Naive thymus-derived CD4-positive, alpha-beta T cell (primary cell): Measurements from ENCODE around the gene BSND. TPM values are rescaled to one million over a fixed set of nuclear protein-coding genes. Genes with fewer than 3 reads are reported as not detected.

Experiments used
- ATAC-seq: fragments of 150-1000 bp; cut with Tn5 transposase; 2 replicates; pipeline ENCODE4 v1.10.0; 2021; ENCODE audit warnings: mild to moderate bottlenecking, moderate library complexity
- CTCF ChIA-PET: fragments of 350-600 bp; sonication (Branson Sonifier 250); formaldehyde crosslinking; loops from one replicate; lab custom pipeline; 2021; ENCODE audit warnings: antibody characterized with exemption; lab: Charles Lee
- POLR2A ChIA-PET: fragments of 350-600 bp; sonication (Branson Sonifier 250); formaldehyde crosslinking; loops from one replicate; lab custom pipeline; 2021; ENCODE audit warnings: antibody characterized with exemption, inconsistent platforms; lab: Charles Lee
- DNase-seq, 9 donors: peaks; one replicate each; pipeline versions ENCODE4 v3.0.0 to v3.0.0-alpha.2; 2020 to 2022; ENCODE audit warnings: mixed read lengths in 1 of 9
- H3K27ac ChIP-seq: one replicate; pipeline ENCODE4 v1.7.0; 2013; ENCODE audit warnings: mild to moderate bottlenecking, low read depth, low read length, moderate library complexity
- H3K27me3 ChIP-seq, 2 donors: one replicate each; pipeline ENCODE4 v1.7.0; 2013; ENCODE audit warnings: low read length in 2 of 2, mild to moderate bottlenecking in 2 of 2, moderate library complexity in 2 of 2; ENCODE audit not compliant: control insufficient read depth in 2 of 2, insufficient read depth in 2 of 2
- H3K36me3 ChIP-seq, 3 experiments: 1 replicate in 2 of 3; 2 replicates in 1 of 3; pipeline ENCODE4 v1.7.0; 2013; ENCODE audit warnings: low read length in 3 of 3, mild to moderate bottlenecking in 3 of 3, moderate library complexity in 1 of 3; ENCODE audit not compliant: insufficient read depth in 3 of 3, control insufficient read depth in 2 of 3
- H3K4me1 ChIP-seq, 2 donors: one replicate each; pipeline ENCODE4 v1.7.0; 2013; ENCODE audit warnings: low read length in 2 of 2, mild to moderate bottlenecking in 2 of 2, moderate library complexity in 1 of 2; ENCODE audit not compliant: control insufficient read depth in 2 of 2, insufficient read depth in 2 of 2
- H3K4me3 ChIP-seq: 2 replicates; pipeline ENCODE4 v1.7.0; 2013; ENCODE audit warnings: mild to moderate bottlenecking, low read length
- H3K9me3 ChIP-seq, 3 experiments: 1 replicate in 2 of 3; 2 replicates in 1 of 3; pipeline ENCODE4 v1.7.0; 2013; ENCODE audit warnings: low read length in 3 of 3; ENCODE audit not compliant: control insufficient read depth in 2 of 3
- H3K27ac Mint-ChIP-seq, 9 donors: one replicate each; pipeline ENCODE4 v1.8.0; 2020 to 2022; ENCODE audit warnings: mixed read lengths in 9 of 9, mild to moderate bottlenecking in 8 of 9, moderate library complexity in 5 of 9, inconsistent platforms in 2 of 9
- H3K27me3 Mint-ChIP-seq, 5 donors: one replicate each; pipeline ENCODE4 v1.8.0; 2021 to 2022; ENCODE audit warnings: mixed read lengths in 5 of 5, mild to moderate bottlenecking in 1 of 5
- H3K36me3 Mint-ChIP-seq, 5 donors: one replicate each; pipeline ENCODE4 v1.8.0; 2020 to 2022; ENCODE audit warnings: mixed read lengths in 5 of 5, mild to moderate bottlenecking in 3 of 5, inconsistent platforms in 1 of 5
- H3K4me1 Mint-ChIP-seq, 7 donors: one replicate each; pipeline ENCODE4 v1.8.0; 2020 to 2022; ENCODE audit warnings: mixed read lengths in 7 of 7, mild to moderate bottlenecking in 3 of 7, inconsistent platforms in 1 of 7
- H3K4me3 Mint-ChIP-seq, 10 donors: one replicate each; pipeline ENCODE4 v1.8.0; 2020 to 2022; ENCODE audit warnings: mild to moderate bottlenecking in 10 of 10, mixed read lengths in 10 of 10, moderate library complexity in 6 of 10, inconsistent platforms in 2 of 10
- H3K9me3 Mint-ChIP-seq, 11 donors: one replicate each; pipeline ENCODE4 v1.8.0; 2020 to 2022; ENCODE audit warnings: mixed read lengths in 11 of 11, mild to moderate bottlenecking in 4 of 11, inconsistent platforms in 1 of 11, moderate library complexity in 1 of 11
- intact Hi-C, 2 donors: fragments of 100-400 bp; cut with micrococcal nuclease; formaldehyde crosslinking; loops; one replicate each; pipeline ENCODE4 v1.15.1; 2023
- polyA plus RNA-seq, 2 donors: library from polyadenylated mRNA; unstranded; fragments of 300-500 nt; fragmentation: Illumina TruSeq; gene quantifications; one replicate each; pipeline ENCODE4 v1.2.3, GENCODE V29; 2021
- total RNA-seq, 6 experiments: library from RNA in 5 of 6; stranded (reverse) in 5 of 6; gene quantifications; 1 replicate in 5 of 6; 2 replicates in 1 of 6; pipeline ENCODE4 v1.2.3 and lab custom pipeline; 2021 to 2026

Gene BSND
- total and polyA plus RNA-seq, 7 experiments from 2014 or later, result 0.05 TPM; not detected in 6

GRCh38 chr1:55041613-55042012 lies 42.9 kb downstream of the BSND start:
- DNase-seq, result no peak
- Histone ChIP-seq H3K27ac (no peak overlapping the region), H3K36me3 (no peaks in the 10 kb centered on the region), H3K9me3 (no peaks in the 10 kb centered on the region), H3K4me1 (no peaks in the 10 kb centered on the region), H3K4me3 (no peak overlapping the region), H3K27me3 (no peaks in the 10 kb centered on the region)
- no peak for ATAC-seq
- no peaks in the 10 kb centered on the region for H3K36me3 Mint-ChIP-seq
- CTCF ChIA-PET, result no interaction called here
- intact Hi-C loops, result no loop called here
- no peak overlapping the region for H3K27ac Mint-ChIP-seq
- H3K9me3 Mint-ChIP-seq, result no peaks in the 10 kb centered on the region
- H3K27me3 Mint-ChIP-seq, result peaks cover 31 to 60% (median 40%) of the 10 kb centered on the region in 5 donors
- H3K4me1 Mint-ChIP-seq, result peaks cover 0 to 4% (median 0%) of the 10 kb centered on the region in 7 donors
- H3K4me3 Mint-ChIP-seq, result no peak overlapping the region
- POLR2A ChIA-PET, result no interaction called here

DNA sequence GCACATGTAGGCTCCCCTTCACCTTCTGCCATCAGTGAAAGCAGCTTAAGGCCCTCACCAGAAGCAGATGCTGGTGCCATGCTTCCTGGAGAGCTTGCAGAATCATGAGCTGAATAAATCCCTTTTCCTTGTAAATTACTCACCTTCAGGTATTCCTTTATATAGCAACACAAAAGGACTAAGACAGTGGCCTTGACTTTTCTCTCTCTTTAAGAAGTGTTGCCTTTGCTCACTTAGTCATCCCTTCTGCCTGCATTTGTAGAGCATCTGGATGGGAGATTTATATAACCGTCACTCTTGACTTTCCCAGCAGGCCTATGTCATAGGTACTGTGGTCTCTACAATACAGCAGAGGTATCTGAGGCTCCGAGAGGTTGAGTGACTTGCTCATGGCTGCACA lies 44.3 kb downstream of the BSND start:
- no peaks in the 10 kb centered on the region for H3K9me3 Mint-ChIP-seq

GRCh38 chr1:55043726-55044125 lies 45.0 kb downstream of the BSND start:
- no peaks in the 10 kb centered on the region for H3K36me3 Mint-ChIP-seq
- intact Hi-C loops, result no loop called here
- no peak overlapping the region for H3K4me3 ChIP-seq
- H3K27ac ChIP-seq, result no peak overlapping the region
- peaks cover 15 to 42% (median 32%) of the 10 kb centered on the region in 5 donors for H3K27me3 Mint-ChIP-seq
- no peak for DNase-seq
- no peak for ATAC-seq
- H3K9me3 Mint-ChIP-seq, result no peaks in the 10 kb centered on the region
- no peaks in the 10 kb centered on the region for H3K4me1 ChIP-seq
- H3K9me3 ChIP-seq, result no peaks in the 10 kb centered on the region
- ChIA-PET POLR2A (no interaction called here), CTCF (no interaction called here)
- peaks cover 0 to 4% (median 0%) of the 10 kb centered on the region in 7 donors for H3K4me1 Mint-ChIP-seq
- no peak overlapping the region for H3K4me3 Mint-ChIP-seq
- no peaks in the 10 kb centered on the region for H3K27me3 ChIP-seq
- H3K27ac Mint-ChIP-seq, result no peak overlapping the region
- H3K36me3 ChIP-seq, result no peaks in the 10 kb centered on the region

More for the DNA sequence above, 44.3 kb downstream of the BSND start:
- Histone ChIP-seq H3K27me3 (no peaks in the 10 kb centered on the region), H3K4me3 (no peak overlapping the region), H3K9me3 (no peaks in the 10 kb centered on the region), H3K27ac (no peak overlapping the region), H3K36me3 (no peaks in the 10 kb centered on the region), H3K4me1 (no peaks in the 10 kb centered on the region)
- no peak for DNase-seq
- ATAC-seq, result no peak
- POLR2A ChIA-PET, result no interaction called here
- Mint-ChIP-seq H3K36me3 (no peaks in the 10 kb centered on the region), H3K27ac (no peak overlapping the region), H3K4me1 (peaks cover 0 to 4% (median 0%) of the 10 kb centered on the region in 7 donors), H3K4me3 (no peak overlapping the region), H3K27me3 (peaks cover 21 to 50% (median 35%) of the 10 kb centered on the region in 5 donors)
- CTCF ChIA-PET, result no interaction called here
- intact Hi-C loops, result no loop called here

DNA sequence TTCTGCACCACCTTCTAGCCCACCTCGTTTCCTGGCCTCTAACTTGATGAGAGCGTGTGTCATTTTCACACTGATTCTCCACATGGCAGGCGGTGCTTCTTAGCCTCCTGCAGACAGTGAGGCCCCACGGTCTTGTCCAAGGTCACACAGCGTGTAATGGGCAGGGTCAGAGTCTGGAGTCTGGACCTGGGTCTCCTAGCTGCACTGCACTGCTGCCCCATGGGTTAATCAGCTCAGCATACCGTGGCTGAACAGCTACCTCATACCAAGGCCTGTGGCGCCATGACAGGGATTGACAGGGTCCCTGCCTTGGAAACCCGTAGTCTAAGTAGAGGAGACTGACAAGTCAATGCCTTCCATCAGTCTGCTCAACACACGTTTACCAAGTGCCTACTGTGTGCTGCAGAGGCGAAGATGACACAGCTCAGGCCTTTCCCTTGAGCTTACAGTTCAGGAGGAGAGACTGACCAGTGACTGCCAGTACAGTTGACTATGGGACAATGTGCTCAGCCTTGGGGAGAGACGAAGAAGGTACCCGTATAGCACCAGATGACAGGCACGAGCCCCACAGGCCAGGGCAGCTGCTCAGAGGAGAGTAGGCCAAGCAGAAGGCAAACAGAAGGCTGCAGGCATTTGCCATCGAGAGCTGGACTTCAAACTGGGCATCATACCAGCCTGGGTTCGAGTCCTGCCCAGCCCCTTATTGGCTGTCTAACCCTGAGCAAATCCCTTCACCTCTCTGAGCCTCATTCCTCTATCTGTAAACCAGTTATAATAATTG lies 46.1 kb downstream of the BSND start:
- Mint-ChIP-seq H3K27ac (no peak overlapping the region), H3K27me3 (peaks cover 11 to 33% (median 24%) of the 10 kb centered on the region in 5 donors), H3K4me1 (no peaks in the 10 kb centered on the region), H3K9me3 (no peaks in the 10 kb centered on the region), H3K36me3 (no peaks in the 10 kb centered on the region), H3K4me3 (no peak overlapping the region)
- Histone ChIP-seq H3K9me3 (no peaks in the 10 kb centered on the region), H3K4me3 (no peak overlapping the region), H3K27me3 (no peaks in the 10 kb centered on the region), H3K27ac (no peak overlapping the region), H3K4me1 (no peaks in the 10 kb centered on the region), H3K36me3 (no peaks in the 10 kb centered on the region)
- no peak for DNase-seq
- ChIA-PET POLR2A (no interaction called here), CTCF (no interaction called here)
- intact Hi-C loops, result no loop called here
- ATAC-seq, result no peak

DNA sequence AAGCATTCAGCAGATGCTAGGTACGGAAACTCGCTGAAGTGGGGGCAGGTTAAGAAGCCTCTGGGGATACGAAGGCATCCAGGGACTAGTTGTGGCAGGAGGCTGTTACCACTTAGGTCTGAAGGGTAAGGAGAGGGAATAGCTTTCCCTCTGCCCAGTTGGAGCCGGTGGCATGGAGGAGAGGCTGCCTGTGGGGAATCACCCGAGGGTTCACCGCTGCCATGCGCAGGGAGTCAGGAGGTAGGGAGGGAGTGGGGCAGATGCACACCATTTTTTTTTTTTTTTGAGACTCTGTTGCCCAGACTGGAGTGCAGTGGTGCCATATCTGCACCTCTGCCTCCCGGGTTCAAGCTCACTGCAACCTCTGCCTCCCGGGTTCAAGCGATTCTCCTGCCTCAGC lies 46.7 kb downstream of the BSND start:
- ChIA-PET POLR2A (no interaction called here), CTCF (interaction anchor here (0.7 kb wide), 1 partner anchor 971 kb away, joined by 3 read pairs; no protein-coding TSS in a partner anchor)
- DNase-seq (no peak), ATAC-seq (no peak)
- Histone ChIP-seq H3K4me1 (no peaks in the 10 kb centered on the region), H3K27ac (no peak overlapping the region), H3K36me3 (no peaks in the 10 kb centered on the region), H3K4me3 (no peak overlapping the region), H3K27me3 (no peaks in the 10 kb centered on the region), H3K9me3 (no peaks in the 10 kb centered on the region)
- intact Hi-C loops, result no loop called here
- Mint-ChIP-seq H3K36me3 (no peaks in the 10 kb centered on the region), H3K9me3 (no peaks in the 10 kb centered on the region), H3K4me3 (no peak overlapping the region), H3K4me1 (no peaks in the 10 kb centered on the region), H3K27me3 (peaks cover 11 to 27% (median 18%) of the 10 kb centered on the region in 5 donors), H3K27ac (no peak overlapping the region)

- POLR2A ChIA-PET, result no interaction called here
- no peak for DNase-seq
These were observed 48.1 kb downstream of the BSND start for GRCh38 chr1:55046871-55047270.

GRCh38 chr1:55047611-55048010 lies 48.9 kb downstream of the BSND start:
- Histone ChIP-seq H3K27ac (no peak overlapping the region), H3K36me3 (no peaks in the 10 kb centered on the region), H3K9me3 (no peaks in the 10 kb centered on the region), H3K4me3 (no peak overlapping the region), H3K4me1 (no peaks in the 10 kb centered on the region), H3K27me3 (no peaks in the 10 kb centered on the region)
- H3K36me3 Mint-ChIP-seq, result no peaks in the 10 kb centered on the region
- H3K27me3 Mint-ChIP-seq, result peaks cover 0 to 7% (median 0%) of the 10 kb centered on the region in 5 donors
- POLR2A ChIA-PET, result no interaction called here
- H3K9me3 Mint-ChIP-seq, result no peaks in the 10 kb centered on the region
- ATAC-seq, result no peak
- no peak overlapping the region for H3K27ac Mint-ChIP-seq
- intact Hi-C loops, result no loop called here
- DNase-seq, result no peak
- CTCF ChIA-PET, result no interaction called here
- no peak overlapping the region for H3K4me3 Mint-ChIP-seq
- H3K4me1 Mint-ChIP-seq, result no peaks in the 10 kb centered on the region

More at GRCh38 chr1:55046871-55047270, 48.1 kb downstream of the BSND start:
- Mint-ChIP-seq H3K27ac (no peak overlapping the region), H3K9me3 (no peaks in the 10 kb centered on the region), H3K27me3 (peaks cover 0 to 13% (median 6%) of the 10 kb centered on the region in 5 donors), H3K4me1 (no peaks in the 10 kb centered on the region), H3K36me3 (no peaks in the 10 kb centered on the region), H3K4me3 (no peak overlapping the region)
- H3K4me1 ChIP-seq, result no peaks in the 10 kb centered on the region
- no peak overlapping the region for H3K4me3 ChIP-seq
- CTCF ChIA-PET, result no interaction called here
- intact Hi-C loops, result no loop called here
- no peaks in the 10 kb centered on the region for H3K9me3 ChIP-seq
- no peaks in the 10 kb centered on the region for H3K36me3 ChIP-seq
- H3K27me3 ChIP-seq, result no peaks in the 10 kb centered on the region
- no peak overlapping the region for H3K27ac ChIP-seq
- ATAC-seq, result no peak
